ENCODE data around the gene NR2F1. TPM values are rescaled to one million over a fixed set of nuclear protein-coding genes. Genes with fewer than 3 reads are reported as not detected.

The NR2F1 gene
- total RNA-seq, 1 experiment from 2014 or later = 51.2 TPM

DNA sequence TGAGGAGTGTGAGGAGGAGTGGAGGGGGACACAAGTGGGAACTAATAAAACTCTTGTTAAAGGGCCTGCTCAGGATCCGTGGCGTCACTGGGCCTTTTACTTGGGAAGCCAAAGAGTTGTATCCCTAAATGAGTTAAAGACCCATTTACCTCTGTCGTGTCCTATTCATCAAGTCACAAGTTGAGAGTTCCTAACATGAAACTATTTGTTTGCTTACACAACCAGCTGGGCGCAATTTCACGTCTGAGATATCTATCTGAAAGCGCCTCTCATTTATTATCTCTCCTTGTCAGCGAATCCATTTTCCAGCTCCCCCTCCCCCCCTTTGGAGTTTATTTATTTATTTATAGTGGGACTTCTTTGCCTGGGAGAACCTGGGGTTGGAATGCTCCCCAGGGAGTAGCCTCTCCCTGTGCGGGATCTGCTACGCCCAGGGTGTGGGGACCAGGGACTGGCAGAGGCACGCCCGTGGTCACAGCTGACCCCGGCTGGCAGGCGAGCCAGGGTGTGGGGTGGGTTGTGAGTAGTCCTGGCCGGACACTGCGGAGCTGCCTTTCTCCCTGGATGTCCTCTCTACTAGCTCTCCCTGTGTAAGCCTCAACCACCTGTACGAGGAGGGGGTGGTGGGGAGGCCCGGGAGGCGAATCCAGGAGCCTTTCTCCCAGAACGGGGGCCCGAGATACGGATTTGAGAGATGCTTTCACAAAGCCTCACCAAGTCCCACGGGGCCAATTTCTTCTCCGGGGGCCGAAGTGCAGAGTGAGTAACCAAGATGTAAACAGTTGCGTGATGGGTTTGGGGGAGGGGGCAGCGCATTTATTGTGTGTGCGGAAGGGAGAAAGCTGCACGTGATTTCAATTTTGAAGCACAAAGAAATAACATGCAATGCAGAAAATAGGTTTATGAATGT is 15.3 kb downstream of the NR2F1 start:
- no peaks in the 10 kb centered on the region for H4K20me1 ChIP-seq (ENCODE audit: insufficient read depth)
- RAD21 ChIA-PET (ENCODE audit: low non-redundant PET in 1 of 2, low total read pairs in 2 of 2, uncharacterized antibody in 2 of 2, unreplicated experiment in 2 of 2) = interaction anchor here in 1 of 2 experiments (1.2 kb wide), 1 partner anchor 202 kb away, joined by 3 read pairs; no protein-coding TSS in a partner anchor
- no peak overlapping the region for H3K4me2 ChIP-seq (ENCODE audit: low read length)
- TF ChIP-seq MAX (IDR thresholded peaks at IDR 0.05) (no peak), YY1 (IDR thresholded peaks at IDR 0.05; ENCODE audit: extremely low read depth, insufficient replicate concordance, low read depth, low read length) (no peak), ZNF274 (IDR thresholded peaks at IDR 0.05; ENCODE audit: low read depth, low read length) (no peak), POLR2AphosphoS5 (IDR thresholded peaks at IDR 0.05; ENCODE audit: low read depth, low read length) (no peak), SIN3A (IDR thresholded peaks at IDR 0.05; ENCODE audit: low read depth) (no peak), JUND (IDR thresholded peaks at IDR 0.05) (no peak), CBX3 (IDR thresholded peaks at IDR 0.05; ENCODE audit: low read depth) (no peak), CEBPB (IDR thresholded peaks at IDR 0.05; ENCODE audit: low read depth) (no peak), EZH2 (IDR thresholded peaks at IDR 0.05) (no peak)
- TF ChIP-seq, protein P1, sequence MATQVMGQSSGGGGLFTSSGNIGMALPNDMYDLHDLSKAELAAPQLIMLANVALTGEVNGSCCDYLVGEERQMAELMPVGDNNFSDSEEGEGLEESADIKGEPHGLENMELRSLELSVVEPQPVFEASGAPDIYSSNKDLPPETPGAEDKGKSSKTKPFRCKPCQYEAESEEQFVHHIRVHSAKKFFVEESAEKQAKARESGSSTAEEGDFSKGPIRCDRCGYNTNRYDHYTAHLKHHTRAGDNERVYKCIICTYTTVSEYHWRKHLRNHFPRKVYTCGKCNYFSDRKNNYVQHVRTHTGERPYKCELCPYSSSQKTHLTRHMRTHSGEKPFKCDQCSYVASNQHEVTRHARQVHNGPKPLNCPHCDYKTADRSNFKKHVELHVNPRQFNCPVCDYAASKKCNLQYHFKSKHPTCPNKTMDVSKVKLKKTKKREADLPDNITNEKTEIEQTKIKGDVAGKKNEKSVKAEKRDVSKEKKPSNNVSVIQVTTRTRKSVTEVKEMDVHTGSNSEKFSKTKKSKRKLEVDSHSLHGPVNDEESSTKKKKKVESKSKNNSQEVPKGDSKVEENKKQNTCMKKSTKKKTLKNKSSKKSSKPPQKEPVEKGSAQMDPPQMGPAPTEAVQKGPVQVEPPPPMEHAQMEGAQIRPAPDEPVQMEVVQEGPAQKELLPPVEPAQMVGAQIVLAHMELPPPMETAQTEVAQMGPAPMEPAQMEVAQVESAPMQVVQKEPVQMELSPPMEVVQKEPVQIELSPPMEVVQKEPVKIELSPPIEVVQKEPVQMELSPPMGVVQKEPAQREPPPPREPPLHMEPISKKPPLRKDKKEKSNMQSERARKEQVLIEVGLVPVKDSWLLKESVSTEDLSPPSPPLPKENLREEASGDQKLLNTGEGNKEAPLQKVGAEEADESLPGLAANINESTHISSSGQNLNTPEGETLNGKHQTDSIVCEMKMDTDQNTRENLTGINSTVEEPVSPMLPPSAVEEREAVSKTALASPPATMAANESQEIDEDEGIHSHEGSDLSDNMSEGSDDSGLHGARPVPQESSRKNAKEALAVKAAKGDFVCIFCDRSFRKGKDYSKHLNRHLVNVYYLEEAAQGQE (IDR thresholded peaks at IDR 0.05; ENCODE audit: low read depth) = no peak
- H3K9me3 ChIP-seq (ENCODE audit: control insufficient read depth in 1 of 2, insufficient read depth in 1 of 2, low read depth in 1 of 2, low read length in 2 of 2) = no peaks in the 10 kb centered on the region
- BruUV-seq (replicated peaks) = no TSS peak
- peaks cover 15 to 17% of the 10 kb centered on the region in 2 experiments for H3K4me1 ChIP-seq (ENCODE audit: control insufficient read depth in 1 of 2, insufficient read depth in 2 of 2, low read length in 2 of 2)
- no peak overlapping the region for H3K9ac ChIP-seq (ENCODE audit: low read length)
- ATAC-seq (no peak), DNase-seq (ENCODE audit: low read depth, low spot score) (no peak)
- CTCF ChIA-PET = interaction anchor here (1.0 to 1.6 kb wide), 3 partner anchors 203 to 1094 kb away, joined by 3 to 4 read pairs (median 3); no protein-coding TSS in a partner anchor
- H3K36me3 ChIP-seq (ENCODE audit: control insufficient read depth in 1 of 2, insufficient read depth in 2 of 2, low read length in 2 of 2) = peaks cover 0 to 8% of the 10 kb centered on the region in 2 experiments; a peak in 1 of 4 replicates
- H2AFZ ChIP-seq (ENCODE audit: low read depth, low read length, poor library complexity, severe bottlenecking) = no peak overlapping the region
- H3K9me2 ChIP-seq (ENCODE audit: insufficient read depth) = no peaks in the 10 kb centered on the region
- no peaks in the 10 kb centered on the region for H3K79me2 ChIP-seq (ENCODE audit: insufficient read depth, low read length)
- no peak overlapping the region for H3K4me3 ChIP-seq (replicated peaks in 1 of 2; ENCODE audit: low read depth in 1 of 2, low read length in 2 of 2)
- POLR2A ChIA-PET = interaction anchor here (0.6 kb wide), 1 partner anchor 35 kb away, joined by 7 read pairs; no protein-coding TSS in a partner anchor
- no peaks in the 10 kb centered on the region for H3K27me3 ChIP-seq (ENCODE audit: insufficient read depth, low read length)
- no peak overlapping the region for H3K27ac ChIP-seq (ENCODE audit: low read depth, low read length)
- intact Hi-C loops (cut with micrococcal nuclease) = loop anchor here (5.0 kb wide), 1 partner anchor 314 kb away; no protein-coding TSS in a partner anchor

Data from HCT116 (cell line).